ENCODE measurements around the gene ZNF831.

The ZNF831 gene

GRCh38 chr20:59182401-59183044, 18.9 kb downstream of the ZNF831 start:
- DNase-seq, result no peak

GRCh38 chr20:59183751-59184150, 20.1 kb downstream of the ZNF831 start:
- DNase-seq, result no peak

- DNase-seq, result no peak
Observed at GRCh38 chr20:59184880-59185447, 21.3 kb downstream of the ZNF831 start.

- DNase-seq, result no peak
Observed at GRCh38 chr20:59185809-59186208, 22.2 kb downstream of the ZNF831 start.

- no peak for DNase-seq
Observed at GRCh38 chr20:59190466-59190865, 26.8 kb downstream of the ZNF831 start.

GRCh38 chr20:59191036-59191755, 27.6 kb downstream of the ZNF831 start:
- no peak for DNase-seq

- no peak for DNase-seq
Observed at GRCh38 chr20:59191756-59192532, 28.3 kb downstream of the ZNF831 start.

GRCh38 chr20:59192533-59192896, 28.9 kb downstream of the ZNF831 start:
- no peak for DNase-seq

- DNase-seq, result no peak
Observed at GRCh38 chr20:59193325-59193724, 29.7 kb downstream of the ZNF831 start.

GRCh38 chr20:59194023-59194935, 30.7 kb downstream of the ZNF831 start:
- no peak for DNase-seq

GRCh38 chr20:59195316-59195993, 31.8 kb downstream of the ZNF831 start:
- DNase-seq, result no peak

- DNase-seq, result no peak
Observed at GRCh38 chr20:59204165-59204894, 40.7 kb downstream of the ZNF831 start.

- DNase-seq, result no peak
Observed at GRCh38 chr20:59205044-59205443, 41.4 kb downstream of the ZNF831 start.

GRCh38 chr20:59207235-59207634, 43.6 kb downstream of the ZNF831 start:
- no peak for DNase-seq

- DNase-seq, result peak; percentile 60 to 78 (median 70)
Observed at GRCh38 chr20:59207742-59208357, 44.2 kb downstream of the ZNF831 start.

GRCh38 chr20:59210186-59210585, 46.6 kb downstream of the ZNF831 start:
- no peak for DNase-seq

GRCh38 chr20:59211208-59211765, 47.7 kb downstream of the ZNF831 start:
- no peak for DNase-seq

GRCh38 chr20:59214073-59214472, 50.5 kb downstream of the ZNF831 start:
- DNase-seq, result no peak

GRCh38 chr20:59214606-59215547, 51.3 kb downstream of the ZNF831 start:
- no peak for DNase-seq
